Dendritic cell treated with granulocyte-macrophage colony-stimulating factor and Interleukin-4, amounts not matched to agents 40 ng/mL and 50 ng/mL, for 4 days (primary cell): ENCODE data around the gene ALPL.
"Not testable (repeated sequence)": the region's sequence is repeated elsewhere in the genome, so short reads cannot be mapped to it uniquely, and the experiment has no call there.

Experiments used
- H3K27ac Mint-ChIP-seq: one replicate; pipeline ENCODE4 v1.8.0; 2022; ENCODE audit warnings: mild to moderate bottlenecking, mixed read lengths
- H3K27me3 Mint-ChIP-seq: one replicate; pipeline ENCODE4 v1.8.0; 2022; ENCODE audit warnings: mild to moderate bottlenecking, mixed read lengths
- H3K36me3 Mint-ChIP-seq: one replicate; pipeline ENCODE4 v1.8.0; 2022; ENCODE audit warnings: low read depth, mixed read lengths
- H3K4me1 Mint-ChIP-seq: one replicate; pipeline ENCODE4 v1.8.0; 2022; ENCODE audit warnings: low read depth, mixed read lengths
- H3K4me3 Mint-ChIP-seq: one replicate; pipeline ENCODE4 v1.8.0; 2022; ENCODE audit warnings: mild to moderate bottlenecking, moderate library complexity, mixed read lengths
- H3K9me3 Mint-ChIP-seq: one replicate; pipeline ENCODE4 v1.8.0; 2022; ENCODE audit warnings: mixed read lengths
- intact Hi-C: fragments of 100-400 bp; cut with micrococcal nuclease; formaldehyde crosslinking; loops from one replicate; pipeline ENCODE4 v1.15.0; 2022

ALPL gene

GRCh38 chr1:21514245-21514644 lies 5.0 kb downstream of the ALPL start:
- Mint-ChIP-seq H3K36me3 (no peaks in the 10 kb centered on the region), H3K27ac (no peak overlapping the region), H3K4me1 (no peaks in the 10 kb centered on the region), H3K27me3 (peaks cover 69% of the 10 kb centered on the region), H3K9me3 (no peaks in the 10 kb centered on the region), H3K4me3 (no peak overlapping the region)
- intact Hi-C loops = no loop called here

GRCh38 chr1:21517161-21517589 lies 8.0 kb downstream of the ALPL start:
- Mint-ChIP-seq H3K36me3 (no peaks in the 10 kb centered on the region), H3K27me3 (peaks cover 46% of the 10 kb centered on the region), H3K4me1 (no peaks in the 10 kb centered on the region), H3K9me3 (no peaks in the 10 kb centered on the region), H3K27ac (no peak overlapping the region), H3K4me3 (no peak overlapping the region)
- intact Hi-C loops = no loop called here

- Mint-ChIP-seq H3K36me3 (no peaks in the 10 kb centered on the region), H3K27me3 (peaks cover 51% of the 10 kb centered on the region), H3K4me1 (no peaks in the 10 kb centered on the region), H3K9me3 (no peaks in the 10 kb centered on the region), H3K4me3 (no peak overlapping the region), H3K27ac (no peak overlapping the region)
- intact Hi-C loops = no loop called here
Measured at GRCh38 chr1:21517660-21518480, 8.6 kb downstream of the ALPL start.

- Mint-ChIP-seq H3K36me3 (no peaks in the 10 kb centered on the region), H3K27me3 (peaks cover 58% of the 10 kb centered on the region), H3K4me3 (no peak overlapping the region), H3K4me1 (no peaks in the 10 kb centered on the region), H3K27ac (no peak overlapping the region), H3K9me3 (no peaks in the 10 kb centered on the region)
- intact Hi-C loops = no loop called here
Measured at GRCh38 chr1:21518774-21519455, 9.7 kb downstream of the ALPL start.

- H3K27me3 Mint-ChIP-seq = peaks cover 56% of the 10 kb centered on the region
- H3K9me3 Mint-ChIP-seq, intact Hi-C loops: not testable (repeated sequence)
Measured at GRCh38 chr1:21519486-21520070, 10.4 kb downstream of the ALPL start.

GRCh38 chr1:21520899-21521716 lies 11.9 kb downstream of the ALPL start:
- intact Hi-C loops = no loop called here
- Mint-ChIP-seq H3K27me3 (peaks cover 57% of the 10 kb centered on the region), H3K27ac (no peak overlapping the region), H3K4me1 (peaks cover 13% of the 10 kb centered on the region), H3K4me3 (no peak overlapping the region), H3K36me3 (no peaks in the 10 kb centered on the region), H3K9me3 (no peaks in the 10 kb centered on the region)

More at GRCh38 chr1:21519486-21520070, 10.4 kb downstream of the ALPL start:
- H3K4me3 Mint-ChIP-seq, H3K36me3 Mint-ChIP-seq, H3K27ac Mint-ChIP-seq, H3K4me1 Mint-ChIP-seq: not testable (repeated sequence)

- intact Hi-C loops = no loop called here
- H3K4me1 Mint-ChIP-seq = peaks cover 13% of the 10 kb centered on the region
Measured at GRCh38 chr1:21521717-21522060, 12.5 kb downstream of the ALPL start.

GRCh38 chr1:21522525-21523038 lies 13.4 kb downstream of the ALPL start:
- Mint-ChIP-seq H3K9me3 (no peaks in the 10 kb centered on the region), H3K4me3 (no peak overlapping the region), H3K4me1 (peaks cover 13% of the 10 kb centered on the region), H3K36me3 (no peaks in the 10 kb centered on the region), H3K27ac (no peak overlapping the region), H3K27me3 (peaks cover 60% of the 10 kb centered on the region)
- intact Hi-C loops = no loop called here

More at GRCh38 chr1:21521717-21522060, 12.5 kb downstream of the ALPL start:
- Mint-ChIP-seq H3K27ac (no peak overlapping the region), H3K36me3 (no peaks in the 10 kb centered on the region), H3K9me3 (no peaks in the 10 kb centered on the region), H3K27me3 (peaks cover 53% of the 10 kb centered on the region), H3K4me3 (no peak overlapping the region)

GRCh38 chr1:21523297-21523813 lies 14.1 kb downstream of the ALPL start:
- Mint-ChIP-seq H3K9me3 (no peaks in the 10 kb centered on the region), H3K4me1 (peaks cover 13% of the 10 kb centered on the region), H3K36me3 (no peaks in the 10 kb centered on the region), H3K27ac (no peak overlapping the region), H3K4me3 (no peak overlapping the region), H3K27me3 (peaks cover 60% of the 10 kb centered on the region)
- intact Hi-C loops = no loop called here

GRCh38 chr1:21524220-21524619 lies 15.0 kb downstream of the ALPL start:
- H3K4me3 Mint-ChIP-seq = no peak overlapping the region
- H3K9me3 Mint-ChIP-seq = no peaks in the 10 kb centered on the region
- H3K27me3 Mint-ChIP-seq = peaks cover 53% of the 10 kb centered on the region
- peaks cover 13% of the 10 kb centered on the region for H3K4me1 Mint-ChIP-seq
- no peak overlapping the region for H3K27ac Mint-ChIP-seq
- no peaks in the 10 kb centered on the region for H3K36me3 Mint-ChIP-seq
- intact Hi-C loops = no loop called here

GRCh38 chr1:21524686-21525339 lies 15.6 kb downstream of the ALPL start:
- Mint-ChIP-seq H3K9me3 (no peaks in the 10 kb centered on the region), H3K36me3 (no peaks in the 10 kb centered on the region), H3K4me1 (peaks cover 13% of the 10 kb centered on the region), H3K27me3 (peaks cover 56% of the 10 kb centered on the region), H3K4me3 (no peak overlapping the region), H3K27ac (no peak overlapping the region)
- intact Hi-C loops = no loop called here

GRCh38 chr1:21525340-21525717 lies 16.1 kb downstream of the ALPL start:
- Mint-ChIP-seq H3K27me3 (peaks cover 59% of the 10 kb centered on the region), H3K4me3 (no peak overlapping the region), H3K36me3 (no peaks in the 10 kb centered on the region), H3K4me1 (peaks cover 13% of the 10 kb centered on the region), H3K9me3 (no peaks in the 10 kb centered on the region), H3K27ac (no peak overlapping the region)
- intact Hi-C loops = no loop called here

- H3K36me3 Mint-ChIP-seq = no peaks in the 10 kb centered on the region
- intact Hi-C loops = no loop called here
- H3K9me3 Mint-ChIP-seq = no peaks in the 10 kb centered on the region
- peaks cover 67% of the 10 kb centered on the region for H3K27me3 Mint-ChIP-seq
- H3K4me3 Mint-ChIP-seq = no peak overlapping the region
- peaks cover 13% of the 10 kb centered on the region for H3K4me1 Mint-ChIP-seq
- H3K27ac Mint-ChIP-seq = no peak overlapping the region
Measured at GRCh38 chr1:21526441-21526840, 17.2 kb downstream of the ALPL start.
